Trophoblast cell (in vitro differentiated cells and primary cell): ENCODE measurements around the gene BPIFB3.
"Not testable (repeated sequence)": the region's sequence is repeated elsewhere in the genome, so short reads cannot be mapped to it uniquely, and the experiment has no call there.

ENCODE experiments used
- DNase-seq, 2 donors: peaks; one replicate each; pipeline ENCODE4 v3.0.0-alpha.2; 2016
- H2AFZ ChIP-seq: 2 replicates; pipeline ENCODE4 v1.6.1; 2013; ENCODE audit warnings: low read length, moderate library complexity, mild to moderate bottlenecking; ENCODE audit not compliant: insufficient read depth, poor library complexity
- H2AK5ac ChIP-seq: 2 replicates; pipeline ENCODE4 v1.6.1; 2013; ENCODE audit warnings: mild to moderate bottlenecking, low read length
- H2BK120ac ChIP-seq: 2 replicates; pipeline ENCODE4 v1.6.1; 2013; ENCODE audit warnings: low read length, mild to moderate bottlenecking, moderate library complexity; ENCODE audit not compliant: insufficient read depth, poor library complexity
- H2BK12ac ChIP-seq: 2 replicates; pipeline ENCODE4 v1.6.1; 2013; ENCODE audit warnings: mild to moderate bottlenecking, low read length, moderate library complexity
- H2BK5ac ChIP-seq: 2 replicates; pipeline ENCODE4 v1.6.1; 2013; ENCODE audit warnings: low read length, low read depth, moderate library complexity, mild to moderate bottlenecking; ENCODE audit not compliant: poor library complexity
- H3K14ac ChIP-seq: 2 replicates; pipeline ENCODE4 v1.6.1; 2013; ENCODE audit warnings: mild to moderate bottlenecking, low read length
- H3K18ac ChIP-seq: 2 replicates; pipeline ENCODE4 v1.6.1; 2013; ENCODE audit warnings: mild to moderate bottlenecking, low read length
- H3K23ac ChIP-seq: 2 replicates; pipeline ENCODE4 v1.6.1; 2013; ENCODE audit warnings: low read length
- H3K27ac ChIP-seq: 2 replicates; pipeline ENCODE4 v1.5.1; 2013; ENCODE audit warnings: low read depth, mild to moderate bottlenecking, inconsistent platforms, low read length, moderate library complexity
- H3K27me3 ChIP-seq: 2 replicates; pipeline ENCODE4 v1.6.1; 2013; ENCODE audit warnings: inconsistent platforms, mild to moderate bottlenecking, low read length, moderate library complexity; ENCODE audit not compliant: insufficient read depth
- H3K36me3 ChIP-seq, 2 experiments: 1 replicate in 1 of 2; 2 replicates in 1 of 2; pipeline ENCODE4 v1.6.1; 2013; ENCODE audit warnings: low read length in 2 of 2, mild to moderate bottlenecking in 2 of 2, moderate library complexity in 1 of 2; ENCODE audit not compliant: insufficient read depth in 2 of 2, control insufficient read depth in 1 of 2
- H3K4ac ChIP-seq: 2 replicates; pipeline ENCODE4 v1.6.1; 2013; ENCODE audit warnings: low read depth, mild to moderate bottlenecking, low read length, moderate library complexity
- H3K4me1 ChIP-seq, 2 experiments: 1 replicate in 1 of 2; 2 replicates in 1 of 2; pipeline ENCODE4 v1.6.1; 2013; ENCODE audit warnings: low read length in 2 of 2, mild to moderate bottlenecking in 2 of 2, moderate library complexity in 1 of 2; ENCODE audit not compliant: insufficient read depth in 2 of 2, control insufficient read depth in 1 of 2
- H3K4me2 ChIP-seq: 2 replicates; pipeline ENCODE4 v1.6.1; 2013; ENCODE audit warnings: inconsistent platforms, mild to moderate bottlenecking, low read length, moderate library complexity
- H3K4me3 ChIP-seq: 2 replicates; pipeline ENCODE4 v1.5.1; 2013; ENCODE audit warnings: mild to moderate bottlenecking, low read depth, low read length, inconsistent platforms
- H3K79me1 ChIP-seq: one replicate; pipeline ENCODE4 v1.6.1; 2013; ENCODE audit warnings: low read length
- H3K79me2 ChIP-seq: 2 replicates; pipeline ENCODE4 v1.6.1; 2013; ENCODE audit warnings: low read length, mild to moderate bottlenecking; ENCODE audit not compliant: control insufficient read depth, insufficient read depth, poor library complexity
- H3K9ac ChIP-seq: 2 replicates; pipeline ENCODE4 v1.6.1; 2013; ENCODE audit warnings: mild to moderate bottlenecking, low read length
- H3K9me3 ChIP-seq: 2 replicates; pipeline ENCODE4 v1.6.1; 2013; ENCODE audit warnings: low read depth, mild to moderate bottlenecking, control low read depth, inconsistent platforms, low read length; ENCODE audit not compliant: insufficient read depth
- H4K12ac ChIP-seq: 2 replicates; pipeline ENCODE4 v1.6.1; 2013; ENCODE audit warnings: low read depth, mild to moderate bottlenecking, low read length, moderate library complexity
- H4K8ac ChIP-seq: 2 replicates; pipeline ENCODE4 v1.6.1; 2013; ENCODE audit warnings: low read depth, mild to moderate bottlenecking, low read length, moderate library complexity
- H4K91ac ChIP-seq: one replicate; pipeline ENCODE4 v1.6.1; 2013; ENCODE audit warnings: low read depth, mild to moderate bottlenecking, low read length, moderate library complexity
- WGBS: extraction: QIAGEN DNeasy Blood & Tissue Kit; methylation state at CpG from one replicate; pipeline ENCODE4 v1.1.7; 2013; ENCODE audit warnings: missing lambda C conversion rate; ENCODE audit not compliant: insufficient read length, insufficient coverage; ENCODE audit errors: extremely low coverage; 5-methylcytosine and 5-hydroxymethylcytosine counted together

The BPIFB3 gene

DNA sequence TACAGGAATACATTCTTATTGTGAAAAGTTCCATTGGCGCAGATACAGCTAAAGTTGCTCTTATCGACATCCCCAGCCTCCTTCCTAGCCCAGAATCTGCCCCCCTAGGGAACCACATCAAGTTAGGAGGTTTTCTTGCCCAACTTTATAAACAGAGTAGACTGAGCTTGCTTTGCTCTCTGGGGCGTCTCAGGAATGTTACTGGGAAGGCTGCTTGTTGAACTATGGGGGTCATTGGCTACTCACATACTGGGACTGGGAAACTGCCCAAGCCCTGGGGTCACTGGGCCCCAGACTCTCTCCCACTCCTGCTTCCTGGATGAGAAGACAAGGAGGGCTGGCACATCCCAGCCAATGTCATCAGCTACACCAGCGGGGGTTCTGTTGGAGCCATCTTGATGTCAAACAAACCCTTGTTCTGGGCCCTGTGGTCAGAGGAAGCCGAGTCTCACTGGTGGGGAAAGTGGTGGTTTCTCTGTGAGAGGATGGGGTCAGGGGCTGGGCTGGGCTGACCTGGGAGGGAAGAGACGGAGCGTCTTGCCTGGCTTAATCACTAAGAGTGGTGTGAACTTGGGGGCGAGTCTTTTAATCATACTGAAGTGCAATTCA is 51.7 kb downstream of the BPIFB3 start:
- Histone ChIP-seq H2BK120ac (no peak overlapping the region), H2AFZ (no peak overlapping the region), H2BK5ac (no peak overlapping the region), H3K9me3 (no peaks in the 10 kb centered on the region), H3K4me1 (no peaks in the 10 kb centered on the region), H3K18ac (no peak overlapping the region), H4K91ac (no peak overlapping the region), H4K8ac (no peak overlapping the region), H3K23ac (no peak overlapping the region), H3K14ac (no peak overlapping the region), H3K27me3 (no peaks in the 10 kb centered on the region), H3K79me1 (no peaks in the 10 kb centered on the region), H2BK12ac (no peak overlapping the region), H2AK5ac (no peak overlapping the region), H3K4me2 (no peak overlapping the region), H3K9ac (no peak overlapping the region), H3K4ac (no peak overlapping the region), H3K27ac (no peak overlapping the region), H4K12ac (no peak overlapping the region), H3K36me3 (no peaks in the 10 kb centered on the region), H3K79me2 (no peaks in the 10 kb centered on the region), H3K4me3 (no peak overlapping the region)
- DNase-seq = no peak
- WGBS = no CpG with 5 or more reads among the region's 8 CpGs

DNA sequence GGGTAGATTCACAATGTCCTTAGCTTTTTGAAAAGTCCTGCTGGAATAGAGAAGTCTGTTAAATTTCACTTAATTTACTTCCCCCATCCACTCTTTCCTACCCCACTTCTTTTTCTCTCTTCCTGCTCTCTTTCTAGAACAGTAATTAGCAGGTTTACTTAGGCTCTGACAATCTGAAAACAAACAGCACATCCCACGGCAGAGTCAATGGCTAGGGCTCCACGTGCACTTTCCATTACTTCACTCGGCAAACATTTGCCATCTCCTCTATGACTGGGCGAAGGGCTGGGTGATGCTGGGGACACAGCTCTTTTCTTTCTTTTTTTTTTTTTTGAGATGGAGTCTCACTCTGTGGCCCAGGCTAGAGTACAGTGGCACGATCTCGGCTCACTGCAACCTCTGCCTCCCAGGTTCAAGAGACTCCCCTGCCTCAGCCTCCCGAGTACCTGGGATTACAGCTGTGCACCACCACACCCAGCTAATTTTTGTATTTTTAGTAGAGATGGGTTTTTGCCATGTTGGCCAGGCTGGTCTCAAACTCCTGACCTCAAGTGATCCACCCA is 52.4 kb downstream of the BPIFB3 start:
- not testable (repeated sequence) for H3K4ac ChIP-seq, H2AK5ac ChIP-seq, H4K91ac ChIP-seq, H3K9ac ChIP-seq, H3K18ac ChIP-seq, H3K79me2 ChIP-seq, H3K9me3 ChIP-seq, H4K8ac ChIP-seq, H3K14ac ChIP-seq, H3K27me3 ChIP-seq, H3K27ac ChIP-seq, H3K23ac ChIP-seq, H4K12ac ChIP-seq, H3K4me2 ChIP-seq, H3K79me1 ChIP-seq, DNase-seq, H3K36me3 ChIP-seq, H2BK5ac ChIP-seq, H2AFZ ChIP-seq, H2BK120ac ChIP-seq, H3K4me1 ChIP-seq, H3K4me3 ChIP-seq, H2BK12ac ChIP-seq
- WGBS = no CpG with 5 or more reads among the region's 7 CpGs

GRCh38 chr20:33108661-33109060 is 55.0 kb downstream of the BPIFB3 start:
- Histone ChIP-seq H2AK5ac (no peak overlapping the region), H2AFZ (no peak overlapping the region), H2BK12ac (no peak overlapping the region), H3K9me3 (peaks cover 6% of the 10 kb centered on the region), H3K27me3 (no peaks in the 10 kb centered on the region), H3K4me3 (no peak overlapping the region), H3K4me1 (no peaks in the 10 kb centered on the region), H4K8ac (no peak overlapping the region), H3K36me3 (no peaks in the 10 kb centered on the region), H3K79me2 (no peaks in the 10 kb centered on the region), H2BK5ac (no peak overlapping the region), H3K79me1 (no peaks in the 10 kb centered on the region), H3K4ac (no peak overlapping the region), H3K23ac (no peak overlapping the region), H3K27ac (no peak overlapping the region), H3K9ac (no peak overlapping the region), H3K18ac (no peak overlapping the region), H4K12ac (no peak overlapping the region), H4K91ac (no peak overlapping the region), H3K4me2 (no peak overlapping the region), H2BK120ac (no peak overlapping the region), H3K14ac (no peak overlapping the region)
- no CpG with 5 or more reads among the region's 2 CpGs for WGBS
- no peak for DNase-seq

DNA sequence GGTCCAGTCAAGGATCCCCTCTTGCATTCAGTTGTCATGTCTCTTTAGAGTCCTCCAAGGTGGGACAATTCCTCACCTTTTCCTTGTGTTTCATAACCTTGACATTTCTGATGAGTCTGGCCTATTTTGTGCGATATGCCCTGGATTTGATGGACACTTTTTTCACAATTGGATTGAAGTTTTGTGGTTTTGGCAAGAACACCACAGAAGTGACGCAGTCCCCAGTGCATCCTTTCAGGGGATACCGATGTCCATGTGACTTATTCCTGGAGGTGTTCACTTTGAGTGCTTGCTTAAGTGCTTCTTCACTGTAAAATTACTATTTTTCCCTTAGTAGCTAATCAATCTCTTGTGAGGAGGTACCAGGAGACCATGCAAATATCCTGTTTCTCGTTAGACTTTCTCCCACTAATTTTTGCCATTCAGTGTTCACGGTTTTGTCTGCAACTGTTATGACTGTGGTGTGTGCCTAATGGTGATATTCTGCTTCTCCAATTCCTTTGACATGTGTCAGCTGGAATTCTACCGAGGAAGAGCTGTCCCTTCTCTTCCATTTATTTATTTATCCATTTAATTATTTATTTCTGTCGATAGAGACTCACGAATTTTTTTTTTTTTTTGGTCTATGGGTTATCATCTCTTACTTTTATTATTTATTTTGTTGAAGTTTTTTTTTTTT is 56.6 kb downstream of the BPIFB3 start:
- Histone ChIP-seq H2AFZ (no peak overlapping the region), H2BK5ac (no peak overlapping the region), H2BK12ac (no peak overlapping the region), H3K18ac (no peak overlapping the region), H2BK120ac (no peak overlapping the region), H3K36me3 (no peaks in the 10 kb centered on the region), H3K9me3 (peaks cover 10% of the 10 kb centered on the region), H4K12ac (no peak overlapping the region), H4K8ac (no peak overlapping the region), H3K9ac (no peak overlapping the region), H3K27me3 (no peaks in the 10 kb centered on the region), H3K4ac (no peak overlapping the region), H3K23ac (no peak overlapping the region), H2AK5ac (no peak overlapping the region), H4K91ac (no peak overlapping the region), H3K4me3 (no peak overlapping the region), H3K14ac (no peak overlapping the region), H3K4me2 (no peak overlapping the region), H3K27ac (no peak overlapping the region), H3K79me2 (no peaks in the 10 kb centered on the region), H3K4me1 (no peaks in the 10 kb centered on the region), H3K79me1 (no peaks in the 10 kb centered on the region)
- WGBS = no CpG with 5 or more reads among the region's 8 CpGs
- no peak for DNase-seq
